ENCODE measurements around the gene FLCN.

The FLCN gene

DNA sequence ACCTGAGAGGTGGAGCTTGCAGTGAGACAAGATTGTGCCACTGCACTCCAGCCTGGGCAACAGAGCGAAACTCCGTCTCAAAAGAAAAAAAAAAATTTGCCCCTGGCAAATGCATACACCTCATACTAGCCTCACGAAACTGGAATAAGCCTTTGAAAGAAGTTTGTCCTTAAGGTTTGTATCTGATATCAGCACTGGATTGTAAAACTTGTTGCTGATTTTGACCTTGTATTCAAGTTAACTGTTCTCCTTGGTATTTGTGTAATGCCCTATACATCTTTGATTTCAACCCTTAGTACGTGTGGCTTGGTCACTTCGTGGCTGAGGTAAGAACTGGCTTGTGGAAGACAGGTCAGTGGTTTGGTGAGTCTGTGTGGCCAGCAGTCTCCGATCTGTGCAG lies 6.2 kb upstream of the FLCN start:
- ATAC-seq: no peak
- TF ChIP-seq TCF4 (CRISPR knock-in tag; IDR thresholded peaks at IDR 0.05; ENCODE audit: borderline replicate concordance): no peak
- no peak for TF ChIP-seq SNAI2 (CRISPR knock-in tag; IDR thresholded peaks at IDR 0.05)
- no peak for TF ChIP-seq ISL1 (CRISPR knock-in tag; IDR thresholded peaks at IDR 0.05)
- TF ChIP-seq ARNTL (CRISPR knock-in tag; IDR thresholded peaks at IDR 0.05; ENCODE audit: borderline replicate concordance, low read depth): no peak
- TF ChIP-seq, protein P1, sequence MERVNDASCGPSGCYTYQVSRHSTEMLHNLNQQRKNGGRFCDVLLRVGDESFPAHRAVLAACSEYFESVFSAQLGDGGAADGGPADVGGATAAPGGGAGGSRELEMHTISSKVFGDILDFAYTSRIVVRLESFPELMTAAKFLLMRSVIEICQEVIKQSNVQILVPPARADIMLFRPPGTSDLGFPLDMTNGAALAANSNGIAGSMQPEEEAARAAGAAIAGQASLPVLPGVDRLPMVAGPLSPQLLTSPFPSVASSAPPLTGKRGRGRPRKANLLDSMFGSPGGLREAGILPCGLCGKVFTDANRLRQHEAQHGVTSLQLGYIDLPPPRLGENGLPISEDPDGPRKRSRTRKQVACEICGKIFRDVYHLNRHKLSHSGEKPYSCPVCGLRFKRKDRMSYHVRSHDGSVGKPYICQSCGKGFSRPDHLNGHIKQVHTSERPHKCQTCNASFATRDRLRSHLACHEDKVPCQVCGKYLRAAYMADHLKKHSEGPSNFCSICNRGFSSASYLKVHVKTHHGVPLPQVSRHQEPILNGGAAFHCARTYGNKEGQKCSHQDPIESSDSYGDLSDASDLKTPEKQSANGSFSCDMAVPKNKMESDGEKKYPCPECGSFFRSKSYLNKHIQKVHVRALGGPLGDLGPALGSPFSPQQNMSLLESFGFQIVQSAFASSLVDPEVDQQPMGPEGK (CRISPR knock-in tag; IDR thresholded peaks at IDR 0.05; ENCODE audit: borderline replicate concordance): no peak
- TF ChIP-seq ZC3H10 (CRISPR knock-in tag; IDR thresholded peaks at IDR 0.05): no peak
- TF ChIP-seq BACH2 (CRISPR knock-in tag; IDR thresholded peaks at IDR 0.05; ENCODE audit: borderline replicate concordance): no peak
- TF ChIP-seq, protein P2, sequence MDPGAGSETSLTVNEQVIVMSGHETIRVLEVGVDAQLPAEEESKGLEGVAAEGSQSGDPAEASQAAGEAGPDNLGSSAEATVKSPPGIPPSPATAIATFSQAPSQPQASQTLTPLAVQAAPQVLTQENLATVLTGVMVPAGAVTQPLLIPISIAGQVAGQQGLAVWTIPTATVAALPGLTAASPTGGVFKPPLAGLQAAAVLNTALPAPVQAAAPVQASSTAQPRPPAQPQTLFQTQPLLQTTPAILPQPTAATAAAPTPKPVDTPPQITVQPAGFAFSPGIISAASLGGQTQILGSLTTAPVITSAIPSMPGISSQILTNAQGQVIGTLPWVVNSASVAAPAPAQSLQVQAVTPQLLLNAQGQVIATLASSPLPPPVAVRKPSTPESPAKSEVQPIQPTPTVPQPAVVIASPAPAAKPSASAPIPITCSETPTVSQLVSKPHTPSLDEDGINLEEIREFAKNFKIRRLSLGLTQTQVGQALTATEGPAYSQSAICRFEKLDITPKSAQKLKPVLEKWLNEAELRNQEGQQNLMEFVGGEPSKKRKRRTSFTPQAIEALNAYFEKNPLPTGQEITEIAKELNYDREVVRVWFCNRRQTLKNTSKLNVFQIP (CRISPR knock-in tag; IDR thresholded peaks at IDR 0.05; ENCODE audit: borderline replicate concordance, low read depth): no peak
- no peak for TF ChIP-seq ZFP30 (CRISPR knock-in tag; IDR thresholded peaks at IDR 0.05)

DNA sequence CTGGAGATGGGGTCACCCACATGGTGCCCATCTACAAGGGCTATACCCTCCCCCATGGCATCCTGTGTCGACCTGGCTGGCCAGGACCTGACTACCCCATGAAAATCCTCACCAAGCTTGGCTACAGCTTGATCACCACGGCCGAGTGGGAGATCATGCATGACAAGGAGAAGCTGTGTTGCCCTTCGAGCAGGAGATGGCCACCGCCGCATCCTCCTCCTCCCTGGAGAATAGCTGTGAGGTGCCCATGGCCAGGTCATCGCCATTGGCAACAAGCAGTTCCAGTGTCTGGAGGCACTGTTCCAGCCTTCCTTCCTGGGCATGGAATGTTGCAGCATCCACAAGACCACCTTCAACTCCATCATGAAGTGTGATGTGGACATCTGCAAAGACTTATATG lies 5.3 kb upstream of the FLCN start:
- TF ChIP-seq, protein P3, sequence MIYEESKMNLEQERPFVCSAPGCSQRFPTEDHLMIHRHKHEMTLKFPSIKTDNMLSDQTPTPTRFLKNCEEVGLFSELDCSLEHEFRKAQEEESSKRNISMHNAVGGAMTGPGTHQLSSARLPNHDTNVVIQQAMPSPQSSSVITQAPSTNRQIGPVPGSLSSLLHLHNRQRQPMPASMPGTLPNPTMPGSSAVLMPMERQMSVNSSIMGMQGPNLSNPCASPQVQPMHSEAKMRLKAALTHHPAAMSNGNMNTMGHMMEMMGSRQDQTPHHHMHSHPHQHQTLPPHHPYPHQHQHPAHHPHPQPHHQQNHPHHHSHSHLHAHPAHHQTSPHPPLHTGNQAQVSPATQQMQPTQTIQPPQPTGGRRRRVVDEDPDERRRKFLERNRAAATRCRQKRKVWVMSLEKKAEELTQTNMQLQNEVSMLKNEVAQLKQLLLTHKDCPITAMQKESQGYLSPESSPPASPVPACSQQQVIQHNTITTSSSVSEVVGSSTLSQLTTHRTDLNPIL (CRISPR knock-in tag; IDR thresholded peaks at IDR 0.05; ENCODE audit: low read depth): no peak
- no peak for TF ChIP-seq GLIS3 (CRISPR knock-in tag; IDR thresholded peaks at IDR 0.05)
- TF ChIP-seq OSR1 (CRISPR knock-in tag; IDR thresholded peaks at IDR 0.05): no peak
- no peak for TF ChIP-seq BACH2 (CRISPR knock-in tag; IDR thresholded peaks at IDR 0.05; ENCODE audit: borderline replicate concordance)
- no peak for TF ChIP-seq ZC3H10 (CRISPR knock-in tag; IDR thresholded peaks at IDR 0.05)
- no peak for TF ChIP-seq ESRRG (CRISPR knock-in tag; IDR thresholded peaks at IDR 0.05)
- TF ChIP-seq ZNF70 (CRISPR knock-in tag; IDR thresholded peaks at IDR 0.05): no peak
- no peak for TF ChIP-seq TCF4 (CRISPR knock-in tag; IDR thresholded peaks at IDR 0.05; ENCODE audit: borderline replicate concordance)
- TF ChIP-seq, protein P2 (CRISPR knock-in tag; IDR thresholded peaks at IDR 0.05; ENCODE audit: borderline replicate concordance, low read depth): no peak
- no peak for TF ChIP-seq ZFP30 (CRISPR knock-in tag; IDR thresholded peaks at IDR 0.05)
- no peak for TF ChIP-seq TOX (CRISPR knock-in tag; IDR thresholded peaks at IDR 0.05; ENCODE audit: borderline replicate concordance)
- TF ChIP-seq ZFP3 (CRISPR knock-in tag; IDR thresholded peaks at IDR 0.05): no peak
- no peak for TF ChIP-seq ZNF8 (CRISPR knock-in tag; IDR thresholded peaks at IDR 0.05)
- TF ChIP-seq, protein P1 (CRISPR knock-in tag; IDR thresholded peaks at IDR 0.05; ENCODE audit: borderline replicate concordance): no peak
- no peak for ATAC-seq

DNA sequence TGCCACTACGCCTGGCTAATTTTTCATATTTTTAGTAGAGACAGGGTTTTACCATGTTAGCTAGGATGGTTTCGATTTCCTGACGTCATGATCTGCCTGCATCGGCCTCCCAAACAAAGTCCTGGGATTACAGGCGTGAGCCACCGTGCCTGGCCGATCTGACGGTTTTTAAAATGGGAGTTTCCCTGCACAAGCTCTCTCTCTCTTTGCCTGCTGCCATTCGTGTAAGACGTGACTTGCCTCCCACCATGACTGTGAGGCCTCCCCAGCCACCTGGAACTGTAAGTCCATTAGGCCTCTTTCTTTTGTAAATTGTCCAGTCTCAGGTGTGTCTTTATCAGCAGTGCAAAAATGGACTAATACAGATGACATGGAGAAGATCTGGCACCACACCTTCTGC lies 4.7 kb upstream of the FLCN start:
- TF ChIP-seq PPARA (CRISPR knock-in tag; IDR thresholded peaks at IDR 0.05; ENCODE audit: borderline replicate concordance) (no peak), ZNF8 (CRISPR knock-in tag; IDR thresholded peaks at IDR 0.05) (no peak), ISL1 (CRISPR knock-in tag; IDR thresholded peaks at IDR 0.05) (no peak), CSDC2 (CRISPR knock-in tag; IDR thresholded peaks at IDR 0.05) (no peak), OSR1 (CRISPR knock-in tag; IDR thresholded peaks at IDR 0.05) (no peak)
- no peak for ATAC-seq

DNA sequence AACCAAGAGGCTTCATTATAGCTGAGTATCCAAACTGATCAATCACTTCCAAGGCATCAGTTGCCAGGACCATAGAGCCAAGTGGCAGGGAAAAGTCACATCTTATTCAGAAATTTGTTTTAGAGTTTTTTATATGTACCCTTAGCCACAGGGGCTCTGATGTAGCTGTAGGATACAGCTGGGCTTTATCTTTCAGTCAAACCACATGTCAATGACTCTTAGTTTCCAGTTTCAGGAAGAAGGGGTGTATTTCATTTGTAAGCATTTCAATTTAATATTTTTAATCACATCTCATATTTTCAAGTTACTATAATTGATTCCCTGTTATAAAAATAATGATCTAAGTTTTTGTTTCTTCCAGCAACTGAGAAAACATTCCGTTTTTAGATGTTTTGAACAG lies 2.9 kb upstream of the FLCN start:
- no peak for ATAC-seq
- TF ChIP-seq BACH2 (CRISPR knock-in tag; IDR thresholded peaks at IDR 0.05; ENCODE audit: borderline replicate concordance): no peak
- TF ChIP-seq, protein P4, sequence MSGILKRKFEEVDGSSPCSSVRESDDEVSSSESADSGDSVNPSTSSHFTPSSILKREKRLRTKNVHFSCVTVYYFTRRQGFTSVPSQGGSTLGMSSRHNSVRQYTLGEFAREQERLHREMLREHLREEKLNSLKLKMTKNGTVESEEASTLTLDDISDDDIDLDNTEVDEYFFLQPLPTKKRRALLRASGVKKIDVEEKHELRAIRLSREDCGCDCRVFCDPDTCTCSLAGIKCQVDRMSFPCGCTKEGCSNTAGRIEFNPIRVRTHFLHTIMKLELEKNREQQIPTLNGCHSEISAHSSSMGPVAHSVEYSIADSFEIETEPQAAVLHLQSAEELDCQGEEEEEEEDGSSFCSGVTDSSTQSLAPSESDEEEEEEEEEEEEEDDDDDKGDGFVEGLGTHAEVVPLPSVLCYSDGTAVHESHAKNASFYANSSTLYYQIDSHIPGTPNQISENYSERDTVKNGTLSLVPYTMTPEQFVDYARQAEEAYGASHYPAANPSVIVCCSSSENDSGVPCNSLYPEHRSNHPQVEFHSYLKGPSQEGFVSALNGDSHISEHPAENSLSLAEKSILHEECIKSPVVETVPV (CRISPR knock-in tag; IDR thresholded peaks at IDR 0.05): no peak
